PC-3 (cell line): ENCODE results near the gene SLC36A1. TPM values are rescaled to one million over a fixed set of nuclear protein-coding genes. Genes with fewer than 3 reads are reported as not detected.

Experiments
- ATAC-seq: fragments of 200-7000 bp; cut with Tn5 transposase; 2 replicates; pipeline ENCODE4 v1.9.1; 2020; ENCODE audit warnings: mild to moderate bottlenecking, moderate library complexity
- BruUV-seq: library from RNA; stranded (reverse); fragments of 400-500 nt; replicated peaks from 2 replicates; lab custom pipeline; 2021; lab: Mats Ljungman, UMichigan
- CTCF ChIA-PET: fragments of 300-600 bp; sonication (Branson Sonifier 250); formaldehyde crosslinking; loops from one replicate; lab custom pipeline; 2022; ENCODE audit warnings: antibody characterized with exemption; lab: Charles Lee
- POLR2A ChIA-PET: fragments of 300-600 bp; sonication (Branson Sonifier 250); formaldehyde crosslinking; loops from one replicate; lab custom pipeline; 2022; ENCODE audit warnings: antibody characterized with exemption; ENCODE audit not compliant: unreplicated experiment; lab: Charles Lee
- DNase-seq: peaks from one replicate; pipeline ENCODE4 v3.0.0-alpha.2; 2015
- H2AFZ ChIP-seq: fragments of 300-600 bp; sonication (generic); 2 replicates; pipeline ENCODE4 v1.6.0; 2016; ENCODE audit warnings: antibody characterized with exemption, low read length
- H3F3A ChIP-seq: fragments of 300-600 bp; sonication (generic); one replicate; pipeline ENCODE4 v1.6.0; 2017; ENCODE audit warnings: antibody characterized with exemption, low read length, control low read depth, mild to moderate bottlenecking; ENCODE audit not compliant: unreplicated experiment
- H3K27ac ChIP-seq: fragments of 300-600 bp; sonication (generic); 2 replicates; pipeline ENCODE4 v1.5.1; 2016; ENCODE audit warnings: mild to moderate bottlenecking, low read length
- H3K27me3 ChIP-seq: fragments of 300-600 bp; sonication (generic); 2 replicates; pipeline ENCODE4 v1.6.1; 2016; ENCODE audit warnings: low read length, mixed read lengths
- H3K36me3 ChIP-seq: fragments of 300-600 bp; sonication (generic); 2 replicates; pipeline ENCODE4 v1.6.1; 2016; ENCODE audit warnings: low read depth, mixed run types, low read length, mixed read lengths
- H3K4me1 ChIP-seq: fragments of 300-600 bp; sonication (generic); 2 replicates; pipeline ENCODE4 v1.5.1; 2016; ENCODE audit warnings: low read length; ENCODE audit not compliant: insufficient read depth
- H3K4me2 ChIP-seq: fragments of 300-600 bp; sonication (generic); 2 replicates; pipeline ENCODE4 v1.6.0; 2016; ENCODE audit warnings: low read length
- H3K4me3 ChIP-seq: fragments of 300-600 bp; sonication (generic); 2 replicates; pipeline ENCODE4 v1.5.1; 2016; ENCODE audit warnings: mild to moderate bottlenecking, low read length, mixed read lengths
- H3K79me2 ChIP-seq: fragments of 300-600 bp; sonication (generic); 2 replicates; pipeline ENCODE4 v1.6.1; 2017; ENCODE audit warnings: low read length, mixed read lengths
- H3K9ac ChIP-seq: fragments of 300-600 bp; sonication (generic); 2 replicates; pipeline ENCODE4 v1.6.0; 2016; ENCODE audit warnings: mild to moderate bottlenecking, low read length
- H3K9me2 ChIP-seq: fragments of 300-600 bp; sonication (generic); replicated peaks from 2 replicates; pipeline ENCODE4 v1.6.1; 2016; ENCODE audit warnings: mixed run types, low read length, mixed read lengths
- H3K9me3 ChIP-seq: fragments of 300-600 bp; sonication (generic); 2 replicates; pipeline ENCODE4 v1.6.1; 2016; ENCODE audit warnings: low read length, mixed read lengths
- H4K20me1 ChIP-seq: fragments of 300-600 bp; sonication (generic); 2 replicates; pipeline ENCODE4 v1.6.1; 2016; ENCODE audit warnings: low read length, mixed read lengths
- EZH2 ChIP-seq: fragments of 300-600 bp; sonication (generic); IDR thresholded peaks from one replicate; pipeline ENCODE4 v1.6.1; 2017; ENCODE audit warnings: antibody characterized with exemption, mild to moderate bottlenecking, low read length; ENCODE audit not compliant: unreplicated experiment
- EZH2phosphoT487 ChIP-seq: fragments of 300-600 bp; sonication (generic); IDR thresholded peaks from 2 replicates; pipeline ENCODE4 v1.6.1; 2018; ENCODE audit warnings: mild to moderate bottlenecking, antibody characterized with exemption, low read length, borderline replicate concordance
- intact Hi-C: fragments of 100-400 bp; cut with micrococcal nuclease; formaldehyde crosslinking; loops from 2 replicates; pipeline ENCODE4 v1.9.0; 2023
- total RNA-seq: library from RNA; depleted of rRNA; stranded (reverse); fragments of >200 nt; gene quantifications from 2 replicates; pipeline ENCODE4 v1.2.3, GENCODE V29; 2014
- TF ChIP-seq, protein P1 (sequence below): fragments of 300-600 bp; sonication (generic); conservative IDR thresholded peaks from 2 replicates; pipeline ENCODE4 v1.5.1; 2017; ENCODE audit warnings: antibody characterized with exemption, low read depth, mild to moderate bottlenecking, low read length

The SLC36A1 gene
- total RNA-seq, 1 experiment from 2014 or later, result 3.6 TPM

- ChIA-PET POLR2A (no interaction called here), CTCF (interaction anchor here (0.7 kb wide), 1 partner anchor 123 kb away, joined by 4 read pairs; no protein-coding TSS in a partner anchor)
- intact Hi-C loops, result no loop called here
- DNase-seq (no peak), ATAC-seq (no peak)
- H3K4me3 ChIP-seq, result no peak overlapping the region
- no peaks in the 10 kb centered on the region for H3K36me3 ChIP-seq
- H3F3A ChIP-seq, result no peaks in the 10 kb centered on the region
- H3K27me3 ChIP-seq, result no peaks in the 10 kb centered on the region
- no peaks in the 10 kb centered on the region for H4K20me1 ChIP-seq
- no peak for TF ChIP-seq EZH2phosphoT487
- no peak for TF ChIP-seq EZH2
- TF ChIP-seq, protein P1, sequence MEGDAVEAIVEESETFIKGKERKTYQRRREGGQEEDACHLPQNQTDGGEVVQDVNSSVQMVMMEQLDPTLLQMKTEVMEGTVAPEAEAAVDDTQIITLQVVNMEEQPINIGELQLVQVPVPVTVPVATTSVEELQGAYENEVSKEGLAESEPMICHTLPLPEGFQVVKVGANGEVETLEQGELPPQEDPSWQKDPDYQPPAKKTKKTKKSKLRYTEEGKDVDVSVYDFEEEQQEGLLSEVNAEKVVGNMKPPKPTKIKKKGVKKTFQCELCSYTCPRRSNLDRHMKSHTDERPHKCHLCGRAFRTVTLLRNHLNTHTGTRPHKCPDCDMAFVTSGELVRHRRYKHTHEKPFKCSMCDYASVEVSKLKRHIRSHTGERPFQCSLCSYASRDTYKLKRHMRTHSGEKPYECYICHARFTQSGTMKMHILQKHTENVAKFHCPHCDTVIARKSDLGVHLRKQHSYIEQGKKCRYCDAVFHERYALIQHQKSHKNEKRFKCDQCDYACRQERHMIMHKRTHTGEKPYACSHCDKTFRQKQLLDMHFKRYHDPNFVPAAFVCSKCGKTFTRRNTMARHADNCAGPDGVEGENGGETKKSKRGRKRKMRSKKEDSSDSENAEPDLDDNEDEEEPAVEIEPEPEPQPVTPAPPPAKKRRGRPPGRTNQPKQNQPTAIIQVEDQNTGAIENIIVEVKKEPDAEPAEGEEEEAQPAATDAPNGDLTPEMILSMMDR, result no peak
- H3K27ac ChIP-seq, result no peak overlapping the region
- no peaks in the 10 kb centered on the region for H3K4me1 ChIP-seq
- no TSS peak for BruUV-seq
- H3K9me2 ChIP-seq, result no peaks in the 10 kb centered on the region
- H3K9me3 ChIP-seq, result no peaks in the 10 kb centered on the region
- no peak overlapping the region for H3K9ac ChIP-seq
- no peaks in the 10 kb centered on the region for H3K79me2 ChIP-seq
- H3K4me2 ChIP-seq, result no peak overlapping the region
- H2AFZ ChIP-seq, result no peak overlapping the region
Observed at GRCh38 chr5:151528996-151529395, 81.6 kb downstream of the SLC36A1 start.

- H3K36me3 ChIP-seq, result no peaks in the 10 kb centered on the region
- no peak overlapping the region for H3K4me3 ChIP-seq
- POLR2A ChIA-PET, result no interaction called here
- no peaks in the 10 kb centered on the region for H3F3A ChIP-seq
- H3K4me2 ChIP-seq, result no peak overlapping the region
- intact Hi-C loops, result no loop called here
- DNase-seq (no peak), ATAC-seq (no peak)
- no peaks in the 10 kb centered on the region for H3K9me3 ChIP-seq
- peaks cover 6% of the 10 kb centered on the region; the same call in 1 of the 2 replicates for H3K27me3 ChIP-seq
- H3K9ac ChIP-seq, result no peak overlapping the region
- TF ChIP-seq, protein P1, result no peak
- TF ChIP-seq EZH2, result no peak
- no peaks in the 10 kb centered on the region for H4K20me1 ChIP-seq
- no peaks in the 10 kb centered on the region for H3K4me1 ChIP-seq
- CTCF ChIA-PET, result no interaction called here
- no peak overlapping the region for H3K27ac ChIP-seq
- no peaks in the 10 kb centered on the region for H3K9me2 ChIP-seq
- H2AFZ ChIP-seq, result no peak overlapping the region
- BruUV-seq, result no TSS peak
- no peaks in the 10 kb centered on the region for H3K79me2 ChIP-seq
Observed at GRCh38 chr5:151531581-151531980, 84.2 kb downstream of the SLC36A1 start.

DNA sequence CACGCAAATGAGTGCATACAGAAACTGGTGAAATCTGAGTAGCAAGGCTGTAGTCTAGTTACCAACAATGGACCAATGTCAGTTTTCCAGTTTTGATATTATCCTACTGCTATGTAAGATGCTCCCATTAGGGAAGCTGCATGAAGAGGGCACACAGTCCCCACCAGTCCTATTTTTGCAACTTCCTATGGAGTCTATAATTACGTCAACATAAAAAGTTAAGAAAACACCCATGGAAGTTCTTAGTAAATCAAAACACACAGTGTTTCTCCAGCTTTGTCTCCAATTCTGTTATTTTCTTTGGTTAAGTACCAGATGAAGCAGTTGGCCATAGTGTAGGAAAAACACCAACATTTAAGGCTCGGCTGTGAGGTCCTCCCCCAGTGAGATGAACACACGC lies 85.0 kb downstream of the SLC36A1 start:
- Histone ChIP-seq H3K9me2 (no peaks in the 10 kb centered on the region), H3K4me2 (no peak overlapping the region), H3K27ac (no peak overlapping the region), H3K4me1 (no peaks in the 10 kb centered on the region), H3K9ac (no peak overlapping the region), H3K4me3 (no peak overlapping the region), H3K27me3 (peaks cover 6% of the 10 kb centered on the region; the same call in 1 of the 2 replicates), H4K20me1 (no peaks in the 10 kb centered on the region), H3K36me3 (no peaks in the 10 kb centered on the region), H3F3A (no peaks in the 10 kb centered on the region), H2AFZ (no peak overlapping the region), H3K9me3 (no peaks in the 10 kb centered on the region), H3K79me2 (no peaks in the 10 kb centered on the region)
- ChIA-PET POLR2A (no interaction called here), CTCF (no interaction called here)
- no TSS peak for BruUV-seq
- TF ChIP-seq, protein P1, result no peak
- no peak for TF ChIP-seq EZH2phosphoT487
- intact Hi-C loops, result no loop called here
- DNase-seq (no peak), ATAC-seq (no peak)
